ENCODE measurements around the gene SLC8A1. TPM values are rescaled to one million over a fixed set of nuclear protein-coding genes. Genes with fewer than 3 reads are reported as not detected.

The SLC8A1 gene
- total RNA-seq, 1 experiment from 2014 or later: 1.7 TPM

- TF ChIP-seq CTCF (conservative IDR thresholded peaks at IDR 0.05): no peak
- Histone ChIP-seq H2BK20ac (ENCODE audit: low read depth, low read length, poor library complexity, severe bottlenecking) (no peak overlapping the region), H2AK5ac (ENCODE audit: insufficient read length, low read length) (no peak overlapping the region), H4K20me1 (ENCODE audit: control insufficient read depth, insufficient read depth, insufficient read length) (no peaks in the 10 kb centered on the region), H3K4me2 (ENCODE audit: insufficient read depth, insufficient read length, low read length) (no peak overlapping the region), H3K27ac (ENCODE audit: insufficient read length, low read depth, low read length) (no peak overlapping the region), H2BK120ac (ENCODE audit: low read depth, low read length, poor library complexity, severe bottlenecking) (no peak overlapping the region), H3K79me2 (ENCODE audit: insufficient read depth, low read length) (no peaks in the 10 kb centered on the region), H3K23ac (ENCODE audit: insufficient read length, low read depth, low read length) (no peak overlapping the region), H2BK5ac (ENCODE audit: insufficient read length, low read length) (no peak overlapping the region), H3K79me1 (ENCODE audit: insufficient read depth, low read depth, low read length, poor library complexity, severe bottlenecking) (no peaks in the 10 kb centered on the region), H3K4me1 (ENCODE audit: insufficient read depth, low read length) (peaks cover 2% of the 10 kb centered on the region; the same call in 1 of the 2 replicates), H2AFZ (ENCODE audit: low read length) (no peak overlapping the region), H4K91ac (ENCODE audit: insufficient read length, low read depth, low read length) (no peak overlapping the region), H3K9ac (ENCODE audit: extremely low read depth, insufficient read length, low read length) (no peak overlapping the region), H3K56ac (ENCODE audit: insufficient read length, low read depth, low read length) (no peak overlapping the region), H3K27me3 (ENCODE audit: insufficient read depth, low read length) (no peaks in the 10 kb centered on the region), H4K8ac (replicated peaks; ENCODE audit: insufficient read length, low read depth, low read length) (no peak overlapping the region), H3K14ac (ENCODE audit: insufficient read depth, low read length) (no peak overlapping the region), H4K5ac (ENCODE audit: insufficient read length, low read depth, low read length) (no peak overlapping the region), H3K4ac (ENCODE audit: low read depth, low read length) (no peak overlapping the region), H3K18ac (ENCODE audit: insufficient read length, low read depth, low read length) (no peak overlapping the region), H3K9me3 (ENCODE audit: control insufficient read depth, low read depth, low read length) (no peaks in the 10 kb centered on the region), H3K23me2 (ENCODE audit: insufficient read length, low read depth, low read length, poor library complexity, severe bottlenecking) (no peaks in the 10 kb centered on the region), H3T11ph (ENCODE audit: low read length) (no peak overlapping the region), H2BK15ac (ENCODE audit: low read depth, low read length) (no peak overlapping the region), H2BK12ac (ENCODE audit: insufficient read length, low read depth, low read length) (no peak overlapping the region)
- Mint-ChIP-seq H3K4me1 (peaks cover 7 to 8% of the 10 kb centered on the region in 2 experiments; a peak in 3 of 4 replicates), H3K36me3 (ENCODE audit: insufficient read depth in 1 of 3, low read depth in 3 of 3) (no peaks in the 10 kb centered on the region), H3K9me3 (no peaks in the 10 kb centered on the region), H3K27me3 (ENCODE audit: low read depth) (no peaks in the 10 kb centered on the region), H3K4me3 (no peak overlapping the region), H3K27ac (no peak overlapping the region)
- WGBS (ENCODE audit: extremely low coverage, insufficient read length, low lambda C conversion rate): no CpG with 5 or more reads among the region's 8 CpGs
- no peak for DNase-seq
Observed at GRCh38 chr2:40406485-40407289, 45.2 kb downstream of the SLC8A1 start.

Measured in H9 (cell line).